ENCODE results near the gene ITGA4. TPM values are rescaled to one million over a fixed set of nuclear protein-coding genes. Genes with fewer than 3 reads are reported as not detected.

ITGA4 gene
- total RNA-seq, 4 donors from 2014 or later: 3.2 to 7.0 (median 4.6) TPM

DNA sequence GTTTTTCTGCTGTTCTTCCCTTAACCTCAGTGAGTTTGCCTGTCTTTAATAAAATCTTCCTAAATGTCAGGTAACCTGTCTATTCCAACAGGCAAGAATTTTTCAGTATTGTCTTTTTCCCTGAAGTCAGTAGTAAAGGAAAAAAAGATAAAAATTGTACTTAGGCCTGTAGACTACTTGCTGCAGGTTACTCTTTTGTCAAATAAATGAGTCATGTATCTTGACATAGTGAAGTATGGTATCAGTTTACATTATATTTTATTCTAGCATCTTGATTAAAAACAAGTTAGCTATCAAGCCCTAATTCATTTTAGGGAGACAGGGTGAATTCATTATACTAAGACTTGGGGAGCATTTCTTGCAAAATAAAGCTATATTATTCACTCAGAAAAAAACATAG, 59.8 kb downstream of the ITGA4 start:
- ATAC-seq: no peak
- peak overlapping the region in 1 of 4 donors; percentile 36 for H3K27ac ChIP-seq
- no peaks in the 10 kb centered on the region for H3K27me3 ChIP-seq
- no peaks in the 10 kb centered on the region for H3K36me3 ChIP-seq
- no peak for TF ChIP-seq EP300 (IDR thresholded peaks at IDR 0.05)
- TF ChIP-seq POLR2A (IDR thresholded peaks at IDR 0.05): no peak
- TF ChIP-seq POLR2AphosphoS5 (IDR thresholded peaks at IDR 0.05): no peak
- TF ChIP-seq, protein P1, sequence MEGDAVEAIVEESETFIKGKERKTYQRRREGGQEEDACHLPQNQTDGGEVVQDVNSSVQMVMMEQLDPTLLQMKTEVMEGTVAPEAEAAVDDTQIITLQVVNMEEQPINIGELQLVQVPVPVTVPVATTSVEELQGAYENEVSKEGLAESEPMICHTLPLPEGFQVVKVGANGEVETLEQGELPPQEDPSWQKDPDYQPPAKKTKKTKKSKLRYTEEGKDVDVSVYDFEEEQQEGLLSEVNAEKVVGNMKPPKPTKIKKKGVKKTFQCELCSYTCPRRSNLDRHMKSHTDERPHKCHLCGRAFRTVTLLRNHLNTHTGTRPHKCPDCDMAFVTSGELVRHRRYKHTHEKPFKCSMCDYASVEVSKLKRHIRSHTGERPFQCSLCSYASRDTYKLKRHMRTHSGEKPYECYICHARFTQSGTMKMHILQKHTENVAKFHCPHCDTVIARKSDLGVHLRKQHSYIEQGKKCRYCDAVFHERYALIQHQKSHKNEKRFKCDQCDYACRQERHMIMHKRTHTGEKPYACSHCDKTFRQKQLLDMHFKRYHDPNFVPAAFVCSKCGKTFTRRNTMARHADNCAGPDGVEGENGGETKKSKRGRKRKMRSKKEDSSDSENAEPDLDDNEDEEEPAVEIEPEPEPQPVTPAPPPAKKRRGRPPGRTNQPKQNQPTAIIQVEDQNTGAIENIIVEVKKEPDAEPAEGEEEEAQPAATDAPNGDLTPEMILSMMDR (IDR thresholded peaks at IDR 0.05): no peak
- peaks cover 0 to 18% (median 5%) of the 10 kb centered on the region in 3 donors for H3K4me1 ChIP-seq
- no peak overlapping the region for H3K4me3 ChIP-seq
- H3K9me3 ChIP-seq: no peaks in the 10 kb centered on the region

DNA sequence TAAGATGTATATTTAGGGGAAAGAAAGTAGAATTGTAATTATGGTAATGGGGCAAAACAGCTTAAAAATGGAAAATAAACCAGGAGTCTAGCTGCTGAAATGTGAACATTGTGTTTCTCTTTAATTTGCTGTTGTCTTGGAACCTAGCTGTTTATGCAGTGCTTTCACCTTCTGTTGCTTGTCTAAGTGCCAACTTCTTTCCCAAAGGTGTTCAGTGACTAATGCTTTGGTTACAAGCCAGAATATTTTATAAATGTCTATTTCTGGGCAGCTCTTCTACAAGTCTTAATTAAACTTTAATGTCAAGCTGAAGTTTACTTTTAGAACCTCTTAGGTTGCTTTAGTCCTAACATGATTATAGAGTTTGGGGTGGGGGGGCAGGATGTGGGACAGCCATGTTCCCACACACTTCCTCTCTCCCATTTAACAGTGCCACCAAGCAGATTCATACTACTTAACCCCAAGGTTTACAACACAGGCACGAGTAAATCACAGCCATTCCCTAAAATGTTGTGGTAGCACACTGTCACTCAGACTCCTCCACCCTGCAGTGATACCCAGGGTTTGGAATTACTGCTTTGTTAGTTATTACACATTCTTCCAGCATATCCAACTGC, 60.6 kb downstream of the ITGA4 start:
- ATAC-seq: no peak
- no peaks in the 10 kb centered on the region for H3K9me3 ChIP-seq

DNA sequence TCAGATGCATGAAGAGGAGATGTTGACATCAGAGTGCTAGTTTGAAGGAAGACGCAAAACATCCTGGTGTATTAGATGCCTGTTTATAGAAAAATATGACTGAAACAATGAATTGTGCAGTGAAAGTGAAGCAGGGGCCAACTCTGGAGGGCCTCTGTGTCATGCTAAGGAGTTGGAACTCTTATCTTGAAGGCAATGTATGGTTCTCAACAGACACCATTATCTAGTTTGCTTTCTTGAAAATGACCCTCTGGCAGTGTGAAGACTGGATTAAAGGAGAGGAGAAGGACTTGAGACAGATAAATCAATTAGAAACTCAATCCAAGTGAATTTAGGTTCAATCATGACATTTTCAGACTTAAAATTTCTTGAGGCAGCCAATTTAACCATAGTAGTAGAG, 63.1 kb downstream of the ITGA4 start:
- Histone ChIP-seq H3K4me1 (peaks cover 0 to 18% (median 5%) of the 10 kb centered on the region in 3 donors), H3K4me3 (no peak overlapping the region), H3K27me3 (no peaks in the 10 kb centered on the region), H3K36me3 (no peaks in the 10 kb centered on the region), H3K27ac (no peak overlapping the region), H3K9me3 (no peaks in the 10 kb centered on the region)
- 88 to 100% methylated on average over 1 of the region's 1 CpG for WGBS, 2 donors (ENCODE audit: low coverage in 1 of 2)
- no peak for TF ChIP-seq POLR2AphosphoS5 (IDR thresholded peaks at IDR 0.05)
- TF ChIP-seq POLR2A (IDR thresholded peaks at IDR 0.05): no peak
- TF ChIP-seq EP300 (IDR thresholded peaks at IDR 0.05): no peak
- TF ChIP-seq, protein P1 (IDR thresholded peaks at IDR 0.05): no peak
- no peak for ATAC-seq

More for the DNA sequence above, 60.6 kb downstream of the ITGA4 start:
- H3K4me3 ChIP-seq: no peak overlapping the region
- no peaks in the 10 kb centered on the region for H3K27me3 ChIP-seq
- no peaks in the 10 kb centered on the region for H3K36me3 ChIP-seq
- peaks cover 0 to 18% (median 5%) of the 10 kb centered on the region in 3 donors for H3K4me1 ChIP-seq
- peak overlapping the region in 1 of 4 donors; percentile 36 for H3K27ac ChIP-seq
- 11% methylated on average over 1 of the region's 1 CpG; no CpG with 5 or more reads in 1 of the 2 donors for WGBS, 2 donors (ENCODE audit: low coverage in 1 of 2)
- TF ChIP-seq, protein P1 (IDR thresholded peaks at IDR 0.05): no peak

DNA sequence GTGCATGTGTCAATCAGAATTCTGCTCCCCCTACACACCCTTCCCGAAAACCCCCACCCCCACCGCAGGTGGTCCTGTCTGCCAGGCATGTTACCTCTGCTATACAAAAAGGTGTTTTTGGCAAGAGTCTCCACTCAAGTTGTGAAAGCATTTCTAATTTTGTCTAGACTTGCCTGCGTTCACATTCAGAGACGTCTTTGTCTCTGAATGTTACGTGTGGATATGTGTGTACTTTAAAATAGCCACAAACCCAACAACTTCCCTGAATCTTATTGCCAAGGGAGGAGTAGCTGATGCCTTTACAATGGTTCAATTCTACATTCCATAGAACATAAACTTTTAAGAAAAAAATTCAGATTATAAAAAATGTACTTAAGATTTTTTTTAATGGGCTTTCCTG, 66.6 kb downstream of the ITGA4 start:
- WGBS, 2 donors (ENCODE audit: low coverage in 1 of 2): 82 to 87% methylated on average over 3 to 5 of the region's 5 CpGs
- no peak overlapping the region for H3K4me3 ChIP-seq
- no peaks in the 10 kb centered on the region for H3K36me3 ChIP-seq

DNA sequence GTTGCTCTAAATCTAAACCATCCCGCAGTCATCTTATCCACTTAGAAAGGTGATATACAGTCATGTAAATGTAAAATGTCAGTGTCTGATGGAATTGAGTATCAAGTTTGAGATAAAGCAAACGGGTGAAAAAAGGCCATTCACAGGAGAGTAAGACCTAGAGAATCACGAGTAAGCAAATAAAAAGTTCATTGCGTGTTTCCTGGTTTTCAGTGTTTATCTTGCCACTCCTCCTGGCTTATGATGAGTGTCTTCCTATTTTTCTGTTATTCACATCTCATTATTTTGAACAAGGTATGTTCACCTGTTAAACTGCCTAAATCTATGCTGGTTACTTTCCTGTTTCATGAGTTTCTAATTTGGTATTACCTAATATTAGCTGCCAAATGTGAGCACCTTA, 68.8 kb downstream of the ITGA4 start:
- no peak for TF ChIP-seq POLR2A (IDR thresholded peaks at IDR 0.05)
- TF ChIP-seq POLR2AphosphoS5 (IDR thresholded peaks at IDR 0.05): no peak
- no peak for TF ChIP-seq EP300 (IDR thresholded peaks at IDR 0.05)
- TF ChIP-seq, protein P1 (IDR thresholded peaks at IDR 0.05): no peak
- Histone ChIP-seq H3K27ac (no peak overlapping the region), H3K9me3 (no peaks in the 10 kb centered on the region), H3K36me3 (no peaks in the 10 kb centered on the region), H3K4me3 (no peak overlapping the region), H3K4me1 (no peaks in the 10 kb centered on the region), H3K27me3 (no peaks in the 10 kb centered on the region)
- WGBS, 2 donors (ENCODE audit: low coverage in 1 of 2): 77 to 79% methylated on average over 4 of the region's 4 CpGs
- ATAC-seq: no peak

More for the DNA sequence above, 66.6 kb downstream of the ITGA4 start:
- Histone ChIP-seq H3K9me3 (no peaks in the 10 kb centered on the region), H3K4me1 (no peaks in the 10 kb centered on the region), H3K27me3 (no peaks in the 10 kb centered on the region), H3K27ac (no peak overlapping the region)
- no peak for ATAC-seq
- TF ChIP-seq POLR2AphosphoS5 (IDR thresholded peaks at IDR 0.05): no peak
- no peak for TF ChIP-seq POLR2A (IDR thresholded peaks at IDR 0.05)
- TF ChIP-seq EP300 (IDR thresholded peaks at IDR 0.05): no peak
- TF ChIP-seq, protein P1 (IDR thresholded peaks at IDR 0.05): no peak

All from gastroesophageal sphincter (tissue), 4 donors.